AG04449 (cell line): ENCODE measurements around the gene UBE2B.
"Not testable (repeated sequence)": the region's sequence is repeated elsewhere in the genome, so short reads cannot be mapped to it uniquely, and the experiment has no call there.

ENCODE experiments used
- CTCF ChIA-PET: fragments of 350-600 bp; formaldehyde crosslinking; extraction: SDS; loops from one replicate; lab custom pipeline; 2021; ENCODE audit warnings: antibody characterized with exemption; lab: Yijun Ruan, JAX
- POLR2A ChIA-PET: fragments of 400-600, 350-600 bp; formaldehyde crosslinking; extraction: SDS; loops from one replicate; lab custom pipeline; 2020; ENCODE audit warnings: antibody characterized with exemption, inconsistent platforms; lab: Yijun Ruan, JAX
- DNase-seq: peaks from one replicate; pipeline ENCODE4 v3.0.0-alpha.2; 2010; ENCODE audit warnings: low read depth, low spot score
- H3K4me3 ChIP-seq: 2 replicates; pipeline ENCODE4 v1.5.1; 2011; ENCODE audit warnings: low read depth, mild to moderate bottlenecking, control low read depth, low read length
- TF ChIP-seq, protein P1 (sequence below): IDR thresholded peaks from one replicate; pipeline ENCODE4 v1.5.1; 2011; ENCODE audit warnings: mild to moderate bottlenecking, moderate library complexity, low read length, control low read depth, inconsistent platforms; ENCODE audit not compliant: insufficient read depth; ENCODE audit errors: missing control alignments

UBE2B gene

GRCh38 chr5:134370871-134371833, at the start of gene UBE2B:
Gene UBE2B (plus strand): TSS chr5:134371569. CDS start chr5:134371596, 27 bp downstream.
- DNase-seq, result peak; percentile 99
- CTCF ChIA-PET, result interaction anchor here (0.5 to 2.4 kb wide), 7 partner anchors 10 to 208 kb away, joined by 3 to 10 read pairs (median 4); partner anchors contain the start of gene CDKN2AIPNL
- H3K4me3 ChIP-seq, result peak within 1 kb of the TSS; percentile 99
- POLR2A ChIA-PET, result interaction anchor here (0.6 to 1.0 kb wide), 3 partner anchors 189 to 286 kb away, joined by 3 read pairs; no protein-coding TSS in a partner anchor
- TF ChIP-seq, protein P1, sequence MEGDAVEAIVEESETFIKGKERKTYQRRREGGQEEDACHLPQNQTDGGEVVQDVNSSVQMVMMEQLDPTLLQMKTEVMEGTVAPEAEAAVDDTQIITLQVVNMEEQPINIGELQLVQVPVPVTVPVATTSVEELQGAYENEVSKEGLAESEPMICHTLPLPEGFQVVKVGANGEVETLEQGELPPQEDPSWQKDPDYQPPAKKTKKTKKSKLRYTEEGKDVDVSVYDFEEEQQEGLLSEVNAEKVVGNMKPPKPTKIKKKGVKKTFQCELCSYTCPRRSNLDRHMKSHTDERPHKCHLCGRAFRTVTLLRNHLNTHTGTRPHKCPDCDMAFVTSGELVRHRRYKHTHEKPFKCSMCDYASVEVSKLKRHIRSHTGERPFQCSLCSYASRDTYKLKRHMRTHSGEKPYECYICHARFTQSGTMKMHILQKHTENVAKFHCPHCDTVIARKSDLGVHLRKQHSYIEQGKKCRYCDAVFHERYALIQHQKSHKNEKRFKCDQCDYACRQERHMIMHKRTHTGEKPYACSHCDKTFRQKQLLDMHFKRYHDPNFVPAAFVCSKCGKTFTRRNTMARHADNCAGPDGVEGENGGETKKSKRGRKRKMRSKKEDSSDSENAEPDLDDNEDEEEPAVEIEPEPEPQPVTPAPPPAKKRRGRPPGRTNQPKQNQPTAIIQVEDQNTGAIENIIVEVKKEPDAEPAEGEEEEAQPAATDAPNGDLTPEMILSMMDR, result no peak

DNA sequence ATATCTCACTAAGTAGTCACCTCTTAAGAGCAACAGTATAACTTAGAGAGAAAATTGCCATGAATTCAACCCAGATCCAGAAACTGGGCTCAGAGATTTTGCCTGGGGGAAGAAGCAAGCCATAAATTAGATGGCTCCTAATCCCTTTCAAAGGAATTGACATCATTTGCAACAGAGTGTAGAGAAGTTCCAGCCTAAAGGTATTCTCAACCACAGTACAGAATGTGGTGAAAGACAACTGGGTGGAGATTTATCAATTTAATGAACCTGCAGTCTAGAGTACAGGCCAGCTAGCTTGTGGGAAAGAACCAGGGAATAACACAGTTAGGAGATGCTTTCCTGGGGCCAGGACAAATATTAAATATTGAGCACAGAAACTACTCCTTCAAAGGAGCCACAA, 44.0 kb upstream of the UBE2B start:
- CTCF ChIA-PET, result no interaction called here
- DNase-seq, result no peak
- POLR2A ChIA-PET, result no interaction called here
- no peak overlapping the region for H3K4me3 ChIP-seq
- TF ChIP-seq, protein P1, result no peak

DNA sequence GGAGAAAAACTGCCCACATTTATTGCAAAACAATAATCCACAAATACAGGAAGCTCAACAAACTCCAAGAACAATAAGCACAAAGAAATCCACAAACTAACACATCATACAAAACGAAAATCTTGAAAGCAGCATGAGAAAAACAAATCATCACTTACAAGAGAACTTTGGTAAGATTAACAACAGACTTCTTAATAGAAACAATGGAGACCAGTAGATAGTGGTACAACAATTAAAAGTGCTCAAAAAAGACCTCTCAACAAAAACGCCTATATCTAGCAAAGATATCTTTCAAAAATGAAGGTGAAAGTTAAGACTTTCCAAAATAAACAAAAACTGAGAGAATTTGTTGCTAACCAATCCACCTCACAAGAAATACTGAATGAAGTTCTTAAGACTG, 42.8 kb upstream of the UBE2B start:
- POLR2A ChIA-PET, result no interaction called here
- TF ChIP-seq, protein P1, result no peak
- no peak for DNase-seq
- CTCF ChIA-PET, result no interaction called here
- H3K4me3 ChIP-seq, result no peak overlapping the region

- DNase-seq, POLR2A ChIA-PET, H3K4me3 ChIP-seq: not testable (repeated sequence)
- CTCF ChIA-PET, result interaction anchor here (1.3 kb wide), 1 partner anchor 14 kb away, joined by 3 read pairs; no protein-coding TSS in a partner anchor
These were observed 34.5 kb upstream of the UBE2B start for GRCh38 chr5:134336833-134337232.

GRCh38 chr5:134343500-134343899, 27.9 kb upstream of the UBE2B start:
- CTCF ChIA-PET, POLR2A ChIA-PET, DNase-seq, H3K4me3 ChIP-seq: not testable (repeated sequence)

DNA sequence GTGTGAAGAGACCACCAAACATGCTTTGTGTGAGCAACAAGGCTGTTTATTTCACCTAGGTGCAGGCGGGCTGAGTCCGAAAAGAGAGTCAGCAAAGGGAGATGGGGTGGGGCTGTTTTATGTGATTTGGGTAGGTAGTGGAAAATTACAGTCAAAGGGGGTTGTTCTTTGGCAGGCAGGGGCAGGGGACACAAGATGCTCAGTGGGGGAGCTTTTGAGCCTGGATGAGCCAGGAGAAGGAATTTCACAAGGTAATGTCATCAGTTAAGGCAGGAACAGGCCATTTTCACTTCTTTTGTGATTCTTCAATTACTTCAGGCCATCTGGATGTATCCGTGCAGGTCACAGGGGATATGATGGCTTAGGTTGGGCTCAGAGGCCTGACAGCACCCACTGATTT, 25.9 kb upstream of the UBE2B start:
- H3K4me3 ChIP-seq, DNase-seq, POLR2A ChIA-PET, CTCF ChIA-PET: not testable (repeated sequence)

GRCh38 chr5:134345996-134346395, 25.4 kb upstream of the UBE2B start:
- TF ChIP-seq, protein P1, result no peak
- no peak for DNase-seq
- CTCF ChIA-PET, result no interaction called here

More at GRCh38 chr5:134345996-134346395, 25.4 kb upstream of the UBE2B start:
- POLR2A ChIA-PET, result no interaction called here
- no peak overlapping the region for H3K4me3 ChIP-seq
